GM19193 (cell line): ENCODE data around the gene CTAGE1.

ENCODE experiments used
- POLR2A ChIP-seq: IDR thresholded peaks from 4 replicates; pipeline ENCODE4 v1.6.1; 2011; ENCODE audit not compliant: insufficient read depth, insufficient read length; ENCODE audit errors: extremely low read depth

The CTAGE1 gene

DNA sequence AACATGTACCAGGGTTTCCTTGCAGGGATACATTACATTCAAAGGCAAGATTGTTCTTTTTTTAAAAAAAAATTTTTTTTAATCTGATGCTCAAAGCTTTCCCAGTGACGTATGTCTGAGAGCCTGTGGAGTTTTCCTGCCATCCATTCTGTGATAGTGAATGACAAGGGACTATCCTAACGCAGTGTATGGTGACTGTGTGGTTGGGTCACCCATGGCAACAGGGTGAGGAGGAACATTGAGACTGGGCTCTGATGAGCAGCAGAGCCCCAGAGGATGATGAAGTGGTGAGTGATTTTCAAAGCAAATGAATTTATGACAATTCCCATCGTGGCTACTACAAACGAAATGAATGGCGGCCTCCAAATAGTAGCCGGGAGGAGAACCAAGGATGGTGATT, 28.6 kb upstream of the CTAGE1 start:
- TF ChIP-seq POLR2A, result no peak

DNA sequence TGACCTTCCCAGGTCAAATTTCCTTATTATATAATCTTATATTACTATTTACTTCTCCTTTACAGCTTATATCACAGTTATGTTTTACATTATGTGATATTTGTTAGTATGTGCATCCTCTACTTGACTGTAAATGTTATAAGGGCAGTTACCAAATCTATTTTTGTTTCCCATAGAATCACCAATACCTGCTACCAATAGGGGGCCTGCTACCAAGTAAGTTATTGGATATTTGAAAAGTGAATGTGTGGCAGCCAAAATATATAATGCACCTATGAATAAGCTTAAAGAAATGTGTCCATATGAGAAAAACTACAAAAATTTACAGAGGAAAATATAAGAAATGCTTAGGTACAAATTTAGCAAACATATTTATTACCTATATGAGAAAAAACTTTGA, 23.9 kb upstream of the CTAGE1 start:
- TF ChIP-seq POLR2A, result no peak

DNA sequence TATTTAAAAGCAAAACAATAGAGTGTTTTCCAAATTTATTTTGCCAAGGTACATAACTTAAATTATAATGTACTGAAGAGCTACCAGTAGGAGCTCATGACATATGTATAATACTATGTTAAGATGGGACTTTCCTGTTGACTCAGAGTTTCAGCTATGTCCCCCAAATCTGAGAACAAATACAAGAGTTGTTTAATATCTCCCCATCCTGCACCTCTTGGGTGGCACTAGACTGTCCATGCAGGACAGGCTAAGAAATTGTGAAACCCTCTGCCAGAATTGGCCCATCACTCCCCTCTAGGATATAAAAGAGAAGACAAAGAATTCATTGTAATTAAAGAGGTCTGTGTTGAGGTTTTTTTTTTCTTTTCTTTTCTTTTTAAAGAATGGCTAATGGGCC, 21.7 kb upstream of the CTAGE1 start:
- TF ChIP-seq POLR2A, result no peak

DNA sequence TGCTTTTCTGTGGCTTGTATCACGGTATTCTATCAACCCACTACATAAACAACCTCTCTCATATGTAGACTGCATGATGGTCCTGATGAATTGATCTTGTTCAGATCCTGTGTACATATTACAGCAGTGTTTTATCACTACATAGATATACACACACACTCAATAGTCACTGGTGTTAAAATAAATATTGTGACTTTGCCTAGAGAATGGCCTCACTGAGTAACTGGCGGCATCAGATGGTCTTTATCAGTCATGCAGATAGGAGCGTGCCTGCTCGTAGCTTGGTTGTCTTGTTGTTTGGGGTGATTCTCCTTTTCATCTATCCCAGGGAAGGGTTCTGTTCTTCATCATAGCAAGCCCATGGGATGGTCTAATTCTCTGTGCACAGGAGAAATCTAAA, 18.4 kb upstream of the CTAGE1 start:
- no peak for TF ChIP-seq POLR2A

GRCh38 chr18:22434973-22435608, 17.4 kb upstream of the CTAGE1 start:
- TF ChIP-seq POLR2A, result no peak

GRCh38 chr18:22433956-22434355, 16.2 kb upstream of the CTAGE1 start:
- TF ChIP-seq POLR2A, result no peak

DNA sequence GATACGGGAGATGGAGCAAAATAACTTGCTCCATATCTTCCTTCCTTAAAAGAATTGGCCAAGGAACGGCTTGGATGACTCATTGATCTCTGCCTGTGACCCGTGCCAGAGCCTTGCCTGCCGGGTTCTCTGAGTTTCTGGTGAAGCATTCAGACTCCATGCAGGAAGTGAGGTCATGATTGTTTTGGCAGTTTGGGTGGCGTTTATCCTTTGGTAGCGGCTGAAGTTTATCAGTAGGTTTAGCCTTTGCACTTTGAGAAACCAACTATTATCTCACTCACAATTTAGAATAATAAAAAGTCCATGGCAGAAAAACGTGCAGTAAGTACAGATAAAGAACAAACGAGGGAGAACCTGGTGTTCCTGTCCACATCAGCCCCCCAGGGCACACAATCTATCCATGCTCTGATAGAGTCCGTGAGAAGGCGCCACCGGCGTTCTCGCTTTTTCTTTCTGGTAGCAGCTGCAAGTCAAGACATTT, 15.0 kb upstream of the CTAGE1 start:
- TF ChIP-seq POLR2A, result no peak

DNA sequence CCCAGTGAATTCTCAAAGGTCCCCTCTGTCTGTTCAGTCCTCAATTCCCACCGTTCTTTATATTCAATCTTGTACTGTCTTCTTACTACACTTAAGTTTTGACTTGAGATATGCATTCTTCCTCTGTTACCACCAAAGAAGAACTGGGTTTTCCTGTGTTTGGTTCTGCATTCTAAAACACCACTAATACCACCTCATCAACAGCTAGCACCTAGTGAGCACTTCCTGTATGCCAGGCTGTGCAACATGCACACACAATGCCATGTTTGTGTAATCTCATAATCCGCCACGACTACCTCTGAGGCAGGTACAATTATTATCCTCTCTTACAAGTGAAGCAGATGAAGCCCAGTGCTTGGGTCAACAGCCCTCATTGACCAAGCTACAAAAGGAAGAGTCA, 11.8 kb upstream of the CTAGE1 start:
- TF ChIP-seq POLR2A, result no peak

GRCh38 chr18:22428672-22429071, 11.0 kb upstream of the CTAGE1 start:
- no peak for TF ChIP-seq POLR2A

GRCh38 chr18:22427822-22428549, 10.3 kb upstream of the CTAGE1 start:
- no peak for TF ChIP-seq POLR2A

DNA sequence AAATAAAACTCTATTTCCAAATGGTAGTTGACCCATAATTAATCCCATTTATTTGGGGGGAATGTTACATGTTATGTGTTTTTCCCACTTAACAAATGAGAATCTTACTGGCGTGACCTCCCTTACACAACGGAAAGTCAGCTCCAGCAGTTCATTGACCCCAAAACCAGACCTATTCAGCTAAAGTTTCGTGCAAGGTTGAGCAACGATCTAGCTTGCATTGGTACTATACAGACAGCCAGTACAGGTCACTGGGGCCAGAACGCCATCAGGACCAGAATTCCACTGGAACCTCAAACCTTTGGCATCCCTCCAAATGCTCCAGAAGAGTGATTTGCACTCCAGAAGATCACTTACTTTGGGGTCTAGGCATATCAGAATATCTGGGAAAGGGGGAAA, 6.8 kb upstream of the CTAGE1 start:
- TF ChIP-seq POLR2A, result no peak

GRCh38 chr18:22423878-22424564, 6.3 kb upstream of the CTAGE1 start:
- TF ChIP-seq POLR2A, result no peak

DNA sequence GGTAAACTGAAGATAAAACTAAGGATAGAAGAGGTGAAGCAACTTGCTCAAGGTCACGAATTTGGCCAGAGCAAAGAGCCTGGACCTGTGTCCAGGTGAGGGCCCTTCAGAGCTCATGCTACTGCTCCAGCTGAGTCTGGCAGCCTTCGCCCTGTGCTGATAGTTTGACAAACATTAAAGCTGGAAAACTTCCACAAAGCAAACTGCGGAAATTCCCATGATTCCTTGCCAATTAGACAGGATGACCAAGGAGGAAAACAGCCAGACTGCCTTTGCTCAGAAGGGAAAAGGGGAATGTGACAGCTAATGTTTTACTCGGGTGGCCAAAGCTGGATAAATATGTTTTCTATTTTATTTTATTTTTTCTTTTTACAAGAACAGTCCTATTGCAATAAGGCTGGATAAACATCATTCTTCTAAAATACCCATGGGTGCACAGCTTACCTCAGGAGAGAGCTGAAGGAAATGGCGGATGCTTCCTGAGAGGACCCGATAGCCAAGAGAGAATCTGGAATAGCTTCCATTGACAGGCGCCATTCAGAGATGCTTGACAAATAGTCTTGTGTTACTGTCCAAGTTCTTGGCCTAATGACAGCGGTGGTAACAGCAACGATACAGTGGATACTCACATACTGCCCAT, 5.3 kb upstream of the CTAGE1 start:
- no peak for TF ChIP-seq POLR2A

- no peak for TF ChIP-seq POLR2A
These were observed 2.9 kb upstream of the CTAGE1 start for GRCh38 chr18:22420652-22421051.

- no peak for TF ChIP-seq POLR2A
These were observed 5.4 kb downstream of the CTAGE1 start for GRCh38 chr18:22412176-22412911.
